SK-N-SH treated with all-trans-retinoic acid at 6 μM for 48 hours (cell line): Measurements from ENCODE around the gene MFAP4.

Experiments used
- ATAC-seq: fragments of 200-7000 bp; cut with Tn5 transposase; 3 replicates; pipeline ENCODE4 v1.9.1; 2020; ENCODE audit warnings: mild to moderate bottlenecking, moderate library complexity
- BACH2 ChIP-seq: fragments of 250-450 bp; sonication (Bioruptor Pico); IDR thresholded peaks from 2 replicates; pipeline ENCODE4 v1.9.0; 2021; ENCODE audit warnings: mild to moderate bottlenecking, borderline replicate concordance
- CREB5 ChIP-seq: fragments of 250-450 bp; sonication (Bioruptor Pico); IDR thresholded peaks from 2 replicates; pipeline ENCODE4 v1.5.1; 2020; ENCODE audit warnings: low read depth, mild to moderate bottlenecking, moderate library complexity
- CSDC2 ChIP-seq: fragments of 250-450 bp; sonication (Bioruptor Pico); IDR thresholded peaks from 2 replicates; pipeline ENCODE4 v1.5.0; 2020; ENCODE audit warnings: mild to moderate bottlenecking, moderate library complexity
- CSRNP3 ChIP-seq: fragments of 250-450 bp; sonication (Bioruptor Pico); IDR thresholded peaks from 2 replicates; pipeline ENCODE4 v1.5.1; 2021; ENCODE audit warnings: mild to moderate bottlenecking, moderate library complexity
- ESRRG ChIP-seq: fragments of 250-450 bp; sonication (Bioruptor Pico); IDR thresholded peaks from 2 replicates; pipeline ENCODE4 v1.6.1; 2021; ENCODE audit warnings: mild to moderate bottlenecking
- GLIS3 ChIP-seq: fragments of 250-450 bp; sonication (Bioruptor Pico); IDR thresholded peaks from 2 replicates; pipeline ENCODE4 v1.5.0; 2020; ENCODE audit warnings: mild to moderate bottlenecking, moderate library complexity
- ISL1 ChIP-seq: fragments of 250-450 bp; sonication (Bioruptor Pico); IDR thresholded peaks from 2 replicates; pipeline ENCODE4 v2.1.2; 2022; ENCODE audit warnings: mild to moderate bottlenecking, moderate library complexity
- OSR1 ChIP-seq: fragments of 250-450 bp; sonication (Bioruptor Pico); IDR thresholded peaks from 2 replicates; pipeline ENCODE4 v1.8.0; 2022; ENCODE audit warnings: moderate library complexity, mild to moderate bottlenecking, inconsistent platforms
- PATZ1 ChIP-seq: fragments of 250-450 bp; sonication (Bioruptor Pico); IDR thresholded peaks from 2 replicates; pipeline ENCODE4 v1.8.0; 2020; ENCODE audit warnings: mild to moderate bottlenecking, moderate library complexity, borderline replicate concordance
- POU6F1 ChIP-seq: fragments of 250-450 bp; sonication (Bioruptor Pico); IDR thresholded peaks from 2 replicates; pipeline ENCODE4 v1.8.0; 2021; ENCODE audit warnings: low read depth, mild to moderate bottlenecking, moderate library complexity, borderline replicate concordance
- PPARA ChIP-seq: fragments of 250-450 bp; sonication (Bioruptor Pico); IDR thresholded peaks from 2 replicates; pipeline ENCODE4 v1.5.0; 2020; ENCODE audit warnings: mild to moderate bottlenecking, borderline replicate concordance
- RARB ChIP-seq: fragments of 250-450 bp; sonication (Bioruptor Pico); IDR thresholded peaks from 2 replicates; pipeline ENCODE4 v1.8.0; 2021; ENCODE audit warnings: mild to moderate bottlenecking, moderate library complexity
- SNAI2 ChIP-seq: fragments of 250-450 bp; sonication (Bioruptor Pico); IDR thresholded peaks from 2 replicates; pipeline ENCODE4 v1.5.0; 2020; ENCODE audit warnings: mild to moderate bottlenecking, moderate library complexity
- TCF4 ChIP-seq: fragments of 250-450 bp; sonication (Bioruptor Pico); IDR thresholded peaks from 2 replicates; pipeline ENCODE4 v1.8.0; 2021; ENCODE audit warnings: mild to moderate bottlenecking, moderate library complexity, borderline replicate concordance
- TOX ChIP-seq: fragments of 250-450 bp; sonication (Bioruptor Pico); IDR thresholded peaks from 2 replicates; pipeline ENCODE4 v1.8.0; 2021; ENCODE audit warnings: mild to moderate bottlenecking, moderate library complexity, borderline replicate concordance
- TSHZ2 ChIP-seq: fragments of 250-450 bp; sonication (Bioruptor Pico); IDR thresholded peaks from 2 replicates; pipeline ENCODE4 v1.5.0; 2020; ENCODE audit warnings: mild to moderate bottlenecking, moderate library complexity
- ZC3H10 ChIP-seq: fragments of 250-450 bp; sonication (Bioruptor Pico); IDR thresholded peaks from 2 replicates; pipeline ENCODE4 v1.5.1; 2021; ENCODE audit warnings: mild to moderate bottlenecking, moderate library complexity
- ZFP30 ChIP-seq: fragments of 450-650 bp; formaldehyde crosslinking; IDR thresholded peaks from 2 replicates; pipeline ENCODE4 v1.5.0; 2022; ENCODE audit warnings: mild to moderate bottlenecking, moderate library complexity
- ZNF565 ChIP-seq: fragments of 450-650 bp; formaldehyde crosslinking; conservative IDR thresholded peaks from 2 replicates; pipeline ENCODE4 v1.5.0; 2020; ENCODE audit warnings: low read depth, mild to moderate bottlenecking, moderate library complexity
- ZNF70 ChIP-seq: fragments of 450-650 bp; formaldehyde crosslinking; IDR thresholded peaks from 2 replicates; pipeline ENCODE4 v1.5.0; 2020; ENCODE audit warnings: mild to moderate bottlenecking, moderate library complexity
- ZNF8 ChIP-seq: fragments of 450-650 bp; formaldehyde crosslinking; IDR thresholded peaks from 2 replicates; pipeline ENCODE4 v1.5.0; 2020; ENCODE audit warnings: mild to moderate bottlenecking, moderate library complexity

Gene MFAP4

GRCh38 chr17:19402171-19402570, 15.2 kb upstream of the MFAP4 start:
- ATAC-seq = peak; percentile 62
- TF ChIP-seq CSDC2 (CRISPR knock-in tag) (no peak), ZC3H10 (CRISPR knock-in tag) (no peak), CSRNP3 (no peak), BACH2 (CRISPR knock-in tag) (no peak), PATZ1 (CRISPR knock-in tag) (no peak), ZNF565 (CRISPR knock-in tag) (no peak), OSR1 (no peak), PPARA (CRISPR knock-in tag) (no peak), RARB (no peak), GLIS3 (CRISPR knock-in tag) (no peak), TCF4 (CRISPR knock-in tag) (no peak), ESRRG (CRISPR knock-in tag) (no peak)
- TF ChIP-seq, all 23 proteins: peak for 0

GRCh38 chr17:19401321-19402010, 14.5 kb upstream of the MFAP4 start:
- TF ChIP-seq PPARA (CRISPR knock-in tag) (no peak), TOX (no peak), TSHZ2 (CRISPR knock-in tag) (no peak), ISL1 (CRISPR knock-in tag) (no peak), PATZ1 (CRISPR knock-in tag) (no peak), POU6F1 (CRISPR knock-in tag) (no peak), ESRRG (CRISPR knock-in tag) (no peak), OSR1 (no peak), SNAI2 (CRISPR knock-in tag) (no peak)
- peak; percentile 52 for ATAC-seq

- no peak for ATAC-seq
- TF ChIP-seq ZNF565 (CRISPR knock-in tag) (no peak), ISL1 (CRISPR knock-in tag) (no peak), OSR1 (no peak), ZC3H10 (CRISPR knock-in tag) (no peak), PPARA (CRISPR knock-in tag) (no peak), TCF4 (CRISPR knock-in tag) (no peak), CREB5 (CRISPR knock-in tag) (no peak), POU6F1 (CRISPR knock-in tag) (no peak), ZNF8 (no peak), SNAI2 (CRISPR knock-in tag) (no peak), ZFP30 (CRISPR knock-in tag) (no peak), GLIS3 (CRISPR knock-in tag) (no peak), ZNF70 (CRISPR knock-in tag) (no peak)
- TF ChIP-seq, all 23 proteins: peak for 0
Measured at GRCh38 chr17:19399750-19400450, 12.9 kb upstream of the MFAP4 start.
